Measurements from ENCODE around the gene UAP1L1. TPM values are rescaled to one million over a fixed set of nuclear protein-coding genes. Genes with fewer than 3 reads are reported as not detected.
A peak's percentile ranks its signal among the peaks of the same experiment; 100 is the strongest.

The UAP1L1 gene
- total RNA-seq, 4 donors from 2014 or later = 0.51 to 13.8 (median 5.3) TPM

GRCh38 chr9:137046088-137046787 lies 31.1 kb upstream of the UAP1L1 start, which contains the start of gene NPDC1:
TSS of gene NPDC1 (minus strand) at chr9:137046177. CDS start at chr9:137045989, 188 bp downstream.
- intact Hi-C loops (cut with DNase I; ENCODE audit: low total_unique reads) = no loop called here
- Histone ChIP-seq H3K36me3 (no peaks in the 10 kb centered on the region), H3K27ac (peak within 1 kb of the TSS; percentile 56 to 57), H3K4me3 (peak within 1 kb of the TSS; percentile 41 to 42), H3K27me3 (peaks cover 0 to 13% of the 10 kb centered on the region in 2 donors), H3K4me1 (peaks cover 0 to 5% of the 10 kb centered on the region in 2 donors), H3K9me3 (no peaks in the 10 kb centered on the region)
- TF ChIP-seq CTCF (IDR thresholded peaks at IDR 0.05) = peak; percentile 76 to 84 (median 80)
- peak in 1 of 2 donors; percentile 52 for TF ChIP-seq POLR2A (IDR thresholded peaks at IDR 0.05)
- DNase-seq = peak; percentile 64 to 69

GRCh38 chr9:137048655-137049543 lies 28.4 kb upstream of the UAP1L1 start:
- Histone ChIP-seq H3K4me3 (no peak overlapping the region), H3K27me3 (peaks cover 5 to 13% of the 10 kb centered on the region in 2 donors)
- TF ChIP-seq CTCF (IDR thresholded peaks at IDR 0.05) (no peak), POLR2A (IDR thresholded peaks at IDR 0.05) (no peak)

GRCh38 chr9:137049544-137050449 lies 27.5 kb upstream of the UAP1L1 start:
- TF ChIP-seq POLR2A (IDR thresholded peaks at IDR 0.05) (no peak), CTCF (IDR thresholded peaks at IDR 0.05) (peak; percentile 9 to 44 (median 26))
- DNase-seq = no peak
- Histone ChIP-seq H3K27me3 (peaks cover 5 to 13% of the 10 kb centered on the region in 2 donors), H3K27ac (no peak overlapping the region), H3K4me3 (no peak overlapping the region), H3K9me3 (no peaks in the 10 kb centered on the region), H3K36me3 (no peaks in the 10 kb centered on the region), H3K4me1 (peaks cover 0 to 21% of the 10 kb centered on the region in 2 donors)
- intact Hi-C loops (cut with DNase I; ENCODE audit: low total_unique reads) = no loop called here

More at GRCh38 chr9:137048655-137049543, 28.4 kb upstream of the UAP1L1 start:
- no peaks in the 10 kb centered on the region for H3K9me3 ChIP-seq
- no peaks in the 10 kb centered on the region for H3K36me3 ChIP-seq
- H3K27ac ChIP-seq = no peak overlapping the region
- DNase-seq = no peak
- intact Hi-C loops (cut with DNase I; ENCODE audit: low total_unique reads) = no loop called here
- peaks cover 0 to 14% of the 10 kb centered on the region in 2 donors for H3K4me1 ChIP-seq

- Histone ChIP-seq H3K4me3 (no peak overlapping the region), H3K36me3 (no peaks in the 10 kb centered on the region), H3K27me3 (peaks cover 5 to 13% of the 10 kb centered on the region in 2 donors), H3K9me3 (no peaks in the 10 kb centered on the region), H3K4me1 (peaks cover 5 to 29% of the 10 kb centered on the region in 2 donors), H3K27ac (no peak overlapping the region)
- intact Hi-C loops (cut with DNase I; ENCODE audit: low total_unique reads) = no loop called here
- no peak for DNase-seq
- TF ChIP-seq CTCF (IDR thresholded peaks at IDR 0.05) (no peak), POLR2A (IDR thresholded peaks at IDR 0.05) (no peak)
Observed at GRCh38 chr9:137050570-137050969, 26.7 kb upstream of the UAP1L1 start.
